DMS79 treated with DMSO at 0.1 percent for 48 hours (cell line): ENCODE measurements around the gene GRK5.

ENCODE experiments used
- DNase-seq: peaks from one replicate; lab custom pipeline; 2025; lab: John Stamatoyannopoulos, UW

Gene GRK5

DNA sequence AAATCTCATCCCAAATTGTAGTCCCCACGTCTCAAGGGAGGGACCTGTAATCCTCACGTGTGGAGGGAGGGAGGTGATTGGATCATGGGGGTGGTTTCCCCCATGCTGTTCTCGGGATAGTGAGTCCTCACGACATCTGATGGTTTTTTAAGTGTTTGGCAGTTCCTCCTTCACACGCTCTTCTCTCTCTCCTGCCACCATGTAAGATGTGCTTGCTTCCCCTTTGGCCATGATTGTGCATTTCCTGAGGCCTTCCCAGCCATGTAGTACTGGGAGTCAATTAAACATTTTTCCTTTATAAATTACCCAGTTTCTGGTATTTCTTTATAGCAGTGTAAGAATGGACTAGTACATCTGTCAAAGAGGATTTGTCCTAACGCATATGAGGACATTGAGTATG, 275.6 kb downstream of the GRK5 start:
- DNase-seq = no peak

- DNase-seq = no peak
These were observed 276.5 kb downstream of the GRK5 start for GRCh38 chr10:119483839-119484238.

GRCh38 chr10:119488675-119489074, 281.3 kb downstream of the GRK5 start:
- DNase-seq = no peak

- DNase-seq = no peak
These were observed 282.6 kb downstream of the GRK5 start for GRCh38 chr10:119489991-119490326.

- DNase-seq = no peak
These were observed 284.8 kb downstream of the GRK5 start for GRCh38 chr10:119491966-119492757.

DNA sequence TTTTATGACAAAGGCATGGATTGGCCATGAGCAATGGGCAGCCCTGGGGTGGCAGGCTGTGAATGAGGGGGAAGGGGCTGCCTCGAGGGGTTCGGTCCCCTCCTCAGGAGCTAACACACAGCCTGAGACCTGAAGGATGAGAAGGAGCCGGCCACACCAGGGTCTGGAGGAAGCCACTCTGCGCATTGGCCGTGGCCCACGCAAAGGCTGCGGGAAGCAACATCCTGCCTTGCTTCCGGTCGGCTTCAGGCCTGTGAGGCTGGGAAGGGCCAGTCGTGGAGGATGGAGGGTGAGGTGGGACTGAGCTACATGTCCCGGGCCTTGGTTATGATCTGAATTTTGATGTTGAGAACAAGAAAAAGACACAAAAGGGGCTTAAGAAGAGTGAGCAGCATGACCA, 285.8 kb downstream of the GRK5 start:
- no peak for DNase-seq

- peak; percentile 24 for DNase-seq
These were observed 287.1 kb downstream of the GRK5 start for GRCh38 chr10:119494236-119495020.

DNA sequence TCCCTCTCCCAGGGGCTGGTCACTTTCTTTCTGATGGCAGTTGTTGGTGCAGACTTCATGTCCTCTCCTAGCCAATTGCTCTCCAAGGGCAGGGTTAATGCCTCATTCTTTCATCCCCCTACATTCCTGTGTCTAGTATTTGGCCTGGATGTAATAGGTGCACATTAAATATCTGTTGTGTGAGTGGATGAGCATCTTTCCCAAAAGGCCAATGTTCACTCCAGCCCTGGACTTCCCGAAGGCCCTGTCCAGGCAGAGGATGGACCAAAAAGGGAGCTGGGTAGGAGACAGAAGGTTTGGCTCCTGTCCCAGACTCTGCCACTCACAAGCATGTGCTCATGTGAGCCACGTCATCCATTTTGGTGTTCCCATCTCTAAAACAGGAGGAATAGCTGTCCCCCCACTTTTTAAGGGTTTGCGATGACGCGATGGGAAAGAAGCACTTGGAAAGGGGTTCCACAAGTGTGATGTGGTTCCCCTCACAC, 287.7 kb downstream of the GRK5 start:
- no peak for DNase-seq

DNA sequence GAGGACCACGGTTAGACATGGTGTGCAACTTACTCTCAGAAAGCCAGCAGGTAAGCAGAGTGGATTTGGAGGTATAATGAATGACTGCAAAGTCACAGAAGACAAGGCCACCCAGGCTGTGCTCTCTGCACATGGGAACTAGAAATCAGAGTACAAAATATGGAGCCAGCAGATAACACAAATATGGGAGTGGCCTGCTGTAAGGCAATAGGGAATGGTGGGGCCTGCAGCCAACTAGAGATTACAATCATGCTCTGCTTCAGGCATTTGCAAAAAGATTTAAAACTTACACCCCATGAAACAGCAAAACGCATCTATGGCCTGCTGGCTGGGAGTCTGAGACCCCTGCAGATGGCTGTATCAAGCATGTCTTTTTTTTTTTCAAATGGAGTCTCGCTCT, 288.2 kb downstream of the GRK5 start:
- no peak for DNase-seq

GRCh38 chr10:119496273-119496672, 288.9 kb downstream of the GRK5 start:
- no peak for DNase-seq

GRCh38 chr10:119497243-119497642, 289.9 kb downstream of the GRK5 start:
- no peak for DNase-seq

DNA sequence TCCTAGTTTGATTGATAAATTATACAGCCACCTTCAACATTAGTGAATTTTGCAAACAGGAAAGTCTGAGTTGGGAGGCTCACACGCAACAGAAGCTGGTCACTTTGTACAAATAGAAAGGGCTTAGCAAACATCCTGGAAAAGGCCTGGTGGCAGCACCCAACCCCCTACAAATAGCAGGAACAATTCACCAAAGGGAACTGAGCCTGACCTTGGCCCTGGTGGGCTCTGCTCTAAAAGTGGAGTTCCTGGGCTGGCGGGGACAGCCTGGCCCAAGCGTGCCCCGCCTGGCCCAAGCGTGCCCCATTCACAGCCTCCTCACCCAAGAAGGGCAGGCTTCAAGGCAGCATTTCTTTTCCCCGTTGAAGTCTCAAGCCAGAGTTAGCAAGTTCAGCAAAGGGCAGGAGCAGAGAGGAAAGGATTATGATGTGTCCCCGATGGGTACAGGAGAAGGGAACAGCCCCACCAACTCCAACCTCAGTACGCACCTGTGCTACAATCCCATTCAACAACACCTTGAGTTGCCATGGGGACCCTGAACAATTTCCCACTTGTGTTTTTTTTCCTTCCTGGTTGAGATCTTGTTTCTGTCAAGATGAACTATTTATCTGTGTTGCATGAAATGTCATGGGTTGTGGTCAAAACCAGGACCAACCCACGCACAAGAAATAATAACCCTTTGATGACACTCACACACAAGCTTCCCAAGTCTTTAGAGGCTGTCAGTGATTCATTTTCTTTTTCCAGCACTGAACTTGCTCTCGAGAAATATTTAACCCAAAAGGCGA, 291.7 kb downstream of the GRK5 start:
- DNase-seq = no peak

GRCh38 chr10:119499677-119500002, 292.3 kb downstream of the GRK5 start:
- no peak for DNase-seq

DNA sequence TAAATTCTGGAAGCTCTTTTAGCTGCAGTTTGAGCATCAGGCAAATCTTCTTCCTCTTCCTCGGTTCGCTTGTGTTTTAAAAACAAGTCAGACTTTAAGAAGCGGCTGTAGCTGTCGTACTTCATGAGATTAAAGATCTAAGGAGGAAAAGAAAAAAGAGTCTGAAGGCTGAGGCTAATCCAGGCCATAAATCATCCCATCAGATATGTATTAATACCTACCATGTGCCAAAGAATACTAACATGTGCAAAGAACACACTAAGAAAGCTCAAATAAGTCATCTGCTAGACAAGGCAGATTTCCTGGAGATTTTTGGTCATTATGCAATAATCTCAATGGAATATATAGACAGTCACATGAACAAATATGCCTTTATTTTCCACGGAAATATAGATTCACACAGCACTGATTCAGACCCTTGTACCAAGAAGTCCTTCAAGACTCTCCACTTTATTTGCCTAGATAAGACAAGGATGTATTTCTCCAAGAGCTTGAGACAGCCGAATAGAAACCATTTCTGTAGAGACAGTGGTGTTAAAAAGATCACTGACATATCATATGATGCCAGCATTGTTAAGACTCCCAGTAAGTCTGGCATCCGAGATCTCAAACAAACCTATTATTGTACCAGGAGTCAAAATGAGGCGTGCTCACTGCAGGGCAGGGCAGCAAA, 292.9 kb downstream of the GRK5 start:
- DNase-seq = no peak

DNA sequence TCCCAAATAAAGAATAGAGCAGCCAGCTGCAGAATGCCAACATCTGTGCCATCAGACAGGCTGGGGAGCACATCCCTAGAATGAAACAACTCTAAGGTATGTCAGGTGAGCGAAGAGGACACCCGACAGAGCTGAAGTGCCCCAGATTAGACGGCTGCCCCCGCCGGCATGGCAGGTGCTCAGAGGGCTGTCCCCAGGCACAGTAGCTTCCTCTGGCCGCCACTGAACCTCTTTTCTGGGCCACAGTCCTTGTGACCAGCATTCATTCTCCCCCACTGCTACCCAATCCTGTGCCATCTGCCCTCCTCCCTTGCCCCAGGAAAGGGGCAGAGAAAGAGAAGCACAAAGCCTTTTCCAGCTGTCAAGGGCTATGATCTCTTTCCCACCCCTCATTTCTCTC, 293.4 kb downstream of the GRK5 start:
- no peak for DNase-seq

- no peak for DNase-seq
These were observed 294.3 kb downstream of the GRK5 start for GRCh38 chr10:119501690-119502089.

- no peak for DNase-seq
These were observed 294.8 kb downstream of the GRK5 start for GRCh38 chr10:119502209-119502608.

GRCh38 chr10:119502618-119503155, 295.3 kb downstream of the GRK5 start:
- no peak for DNase-seq

DNA sequence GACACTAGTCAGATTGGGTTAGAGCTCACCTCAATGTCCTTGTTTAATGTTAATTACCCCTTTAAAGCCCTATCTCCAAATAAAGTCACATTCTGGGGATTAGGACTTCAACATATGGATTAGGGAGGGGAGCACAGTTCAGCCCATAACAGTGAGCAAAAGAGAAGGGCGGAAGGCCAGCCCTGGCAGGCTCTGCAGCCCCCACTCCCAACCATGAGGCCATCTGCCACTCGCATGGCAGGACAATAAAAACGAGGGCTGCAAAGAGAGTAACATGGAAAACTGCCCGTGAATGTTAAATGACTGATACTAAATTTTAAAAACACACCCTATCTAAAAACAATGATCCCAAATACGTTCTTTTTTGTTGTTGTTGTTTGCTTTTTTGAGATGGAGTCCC, 296.4 kb downstream of the GRK5 start:
- DNase-seq = no peak

- no peak for DNase-seq
These were observed 297.3 kb downstream of the GRK5 start for GRCh38 chr10:119504651-119505050.

DNA sequence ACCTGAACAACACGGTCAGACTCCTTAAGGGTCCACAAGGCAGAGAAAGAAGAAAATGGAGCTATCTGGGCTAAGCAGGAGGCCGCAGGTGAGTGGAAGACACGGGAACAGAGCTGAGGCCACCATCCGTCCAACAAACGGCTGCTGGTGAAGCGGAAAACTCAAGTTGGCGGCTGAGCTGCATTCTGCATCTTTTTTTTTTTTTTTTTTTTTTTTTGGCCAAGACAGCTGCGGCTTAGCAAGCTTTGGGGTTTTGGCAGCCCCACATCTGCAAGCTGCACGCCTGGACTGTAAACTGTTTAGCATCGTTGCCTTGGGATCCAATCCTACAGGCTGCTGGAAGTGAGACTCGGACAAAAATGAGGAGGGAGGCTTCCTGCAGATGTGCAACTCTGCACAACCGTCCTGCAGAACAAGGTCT, 297.8 kb downstream of the GRK5 start:
- DNase-seq = peak; percentile 1
